HFFc6 (cell line): Measurements from ENCODE around the gene CFAP221. TPM values are rescaled to one million over a fixed set of nuclear protein-coding genes. Genes with fewer than 3 reads are reported as not detected.

Experiments used
- DNase-seq: peaks from one replicate; pipeline ENCODE4 v3.0.0-alpha.2; 2018
- H3K27ac Mint-ChIP-seq: 2 replicates; pipeline ENCODE4 v1.8.0; 2020; ENCODE audit warnings: mild to moderate bottlenecking, mixed read lengths
- H3K27me3 Mint-ChIP-seq: 2 replicates; pipeline ENCODE4 v1.8.0; 2021; ENCODE audit warnings: mild to moderate bottlenecking, moderate library complexity, mixed read lengths; ENCODE audit not compliant: insufficient read depth
- H3K36me3 Mint-ChIP-seq: 2 replicates; pipeline ENCODE4 v1.8.0; 2021; ENCODE audit warnings: low read depth, mixed read lengths
- H3K4me1 Mint-ChIP-seq: 2 replicates; pipeline ENCODE4 v1.8.0; 2020; ENCODE audit warnings: low read depth, mixed read lengths
- H3K4me3 Mint-ChIP-seq: 2 replicates; pipeline ENCODE4 v1.8.0; 2020; ENCODE audit warnings: mild to moderate bottlenecking, moderate library complexity, mixed read lengths
- H3K9me3 Mint-ChIP-seq: 2 replicates; pipeline ENCODE4 v1.8.0; 2020; ENCODE audit warnings: mild to moderate bottlenecking, mixed read lengths
- total RNA-seq, 6 experiments: library from RNA; stranded (reverse); fragmentation: NEBNext Ultra II Directional; extraction: Animal tissue kit (Norgen Biotek cat#: 25700); gene quantifications; 2 replicates in 1 of 6; 3 replicates in 5 of 6; pipeline ENCODE4 v1.2.3, GENCODE V29; 2021
- TF ChIP-seq, protein P1 (sequence below): fragments of 200-600 bp; sonication (generic); IDR thresholded peaks from 2 replicates; pipeline ENCODE4 v1.5.0; 2021; ENCODE audit warnings: antibody characterized with exemption, mild to moderate bottlenecking

Gene CFAP221
- total RNA-seq, 6 experiments from 2014 or later, result not detected

DNA sequence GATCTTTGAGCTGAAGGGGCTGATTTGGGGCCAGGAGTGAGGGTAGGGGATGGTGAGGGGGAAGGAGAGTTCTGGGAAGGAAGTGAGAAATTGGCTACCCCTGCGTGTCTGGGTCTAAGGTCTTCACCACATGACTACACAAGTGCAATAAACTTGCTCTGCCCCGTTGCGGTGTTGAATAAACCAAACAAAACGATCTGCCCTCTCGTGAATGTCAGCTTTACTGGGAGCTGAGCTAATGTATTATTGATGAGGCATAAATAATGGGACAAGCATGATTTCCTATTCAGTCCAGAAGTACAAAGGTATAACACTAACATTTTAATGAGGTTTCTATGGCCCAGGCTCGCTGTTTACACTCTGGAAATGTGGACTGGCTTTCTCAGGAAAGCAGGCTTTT, 8.0 kb upstream of the CFAP221 start:
- H3K36me3 Mint-ChIP-seq, result no peaks in the 10 kb centered on the region
- TF ChIP-seq, protein P1, sequence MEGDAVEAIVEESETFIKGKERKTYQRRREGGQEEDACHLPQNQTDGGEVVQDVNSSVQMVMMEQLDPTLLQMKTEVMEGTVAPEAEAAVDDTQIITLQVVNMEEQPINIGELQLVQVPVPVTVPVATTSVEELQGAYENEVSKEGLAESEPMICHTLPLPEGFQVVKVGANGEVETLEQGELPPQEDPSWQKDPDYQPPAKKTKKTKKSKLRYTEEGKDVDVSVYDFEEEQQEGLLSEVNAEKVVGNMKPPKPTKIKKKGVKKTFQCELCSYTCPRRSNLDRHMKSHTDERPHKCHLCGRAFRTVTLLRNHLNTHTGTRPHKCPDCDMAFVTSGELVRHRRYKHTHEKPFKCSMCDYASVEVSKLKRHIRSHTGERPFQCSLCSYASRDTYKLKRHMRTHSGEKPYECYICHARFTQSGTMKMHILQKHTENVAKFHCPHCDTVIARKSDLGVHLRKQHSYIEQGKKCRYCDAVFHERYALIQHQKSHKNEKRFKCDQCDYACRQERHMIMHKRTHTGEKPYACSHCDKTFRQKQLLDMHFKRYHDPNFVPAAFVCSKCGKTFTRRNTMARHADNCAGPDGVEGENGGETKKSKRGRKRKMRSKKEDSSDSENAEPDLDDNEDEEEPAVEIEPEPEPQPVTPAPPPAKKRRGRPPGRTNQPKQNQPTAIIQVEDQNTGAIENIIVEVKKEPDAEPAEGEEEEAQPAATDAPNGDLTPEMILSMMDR, result no peak
- peaks cover 10% of the 10 kb centered on the region; the same call in 1 of the 2 replicates for H3K9me3 Mint-ChIP-seq
- no peak overlapping the region for H3K27ac Mint-ChIP-seq
- no peak overlapping the region for H3K4me3 Mint-ChIP-seq
- H3K27me3 Mint-ChIP-seq, result peaks cover 7% of the 10 kb centered on the region
- no peaks in the 10 kb centered on the region for H3K4me1 Mint-ChIP-seq
- no peak for DNase-seq

DNA sequence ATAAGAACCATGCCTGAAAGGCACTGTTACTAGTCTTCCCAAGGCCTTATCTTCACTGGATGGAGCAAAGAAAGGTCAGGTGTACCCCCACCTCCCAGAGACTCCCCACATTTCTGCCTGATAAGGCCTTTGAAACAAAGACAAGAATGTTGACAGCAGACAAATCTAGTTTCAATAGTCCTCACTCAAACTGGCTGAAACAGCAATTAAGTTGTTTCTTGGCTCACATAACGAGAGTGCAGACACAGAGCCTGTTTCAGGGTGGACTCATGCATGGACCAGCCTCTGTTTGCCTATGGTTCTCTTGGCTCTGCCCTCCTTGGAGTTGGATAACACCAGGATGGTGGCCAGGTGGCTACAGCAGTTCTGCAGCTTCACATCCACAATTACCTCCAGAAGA, 7.5 kb upstream of the CFAP221 start:
- no peak overlapping the region for H3K4me3 Mint-ChIP-seq
- TF ChIP-seq, protein P1, result no peak
- no peaks in the 10 kb centered on the region for H3K36me3 Mint-ChIP-seq
- H3K27ac Mint-ChIP-seq, result no peak overlapping the region
- peaks cover 7% of the 10 kb centered on the region for H3K27me3 Mint-ChIP-seq
- no peak for DNase-seq
- H3K9me3 Mint-ChIP-seq, result peaks cover 10% of the 10 kb centered on the region; the same call in 1 of the 2 replicates
- no peaks in the 10 kb centered on the region for H3K4me1 Mint-ChIP-seq

DNA sequence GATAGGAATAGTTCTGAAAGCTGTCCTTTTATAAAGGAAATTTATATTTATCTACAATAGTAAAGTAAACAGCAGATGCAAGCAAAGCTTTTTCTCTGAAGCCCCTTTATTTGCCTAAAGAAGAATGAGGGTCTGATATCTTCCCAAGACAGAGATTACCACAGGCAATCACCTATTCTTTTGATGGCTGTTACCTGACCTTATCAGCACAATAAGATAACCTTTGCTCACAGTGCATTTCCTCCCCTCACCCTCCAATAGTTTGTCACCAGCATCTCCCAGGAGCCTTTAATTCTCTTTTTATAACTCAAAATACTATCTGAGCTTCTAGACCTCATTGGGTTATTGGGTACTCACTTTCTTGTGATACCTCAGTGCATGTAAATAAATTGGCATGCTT, 6.5 kb upstream of the CFAP221 start:
- peaks cover 7% of the 10 kb centered on the region for H3K27me3 Mint-ChIP-seq
- TF ChIP-seq, protein P1, result no peak
- no peaks in the 10 kb centered on the region for H3K4me1 Mint-ChIP-seq
- H3K4me3 Mint-ChIP-seq, result no peak overlapping the region
- no peak overlapping the region for H3K27ac Mint-ChIP-seq
- no peaks in the 10 kb centered on the region for H3K36me3 Mint-ChIP-seq
- H3K9me3 Mint-ChIP-seq, result peaks cover 10% of the 10 kb centered on the region; the same call in 1 of the 2 replicates
- no peak for DNase-seq

DNA sequence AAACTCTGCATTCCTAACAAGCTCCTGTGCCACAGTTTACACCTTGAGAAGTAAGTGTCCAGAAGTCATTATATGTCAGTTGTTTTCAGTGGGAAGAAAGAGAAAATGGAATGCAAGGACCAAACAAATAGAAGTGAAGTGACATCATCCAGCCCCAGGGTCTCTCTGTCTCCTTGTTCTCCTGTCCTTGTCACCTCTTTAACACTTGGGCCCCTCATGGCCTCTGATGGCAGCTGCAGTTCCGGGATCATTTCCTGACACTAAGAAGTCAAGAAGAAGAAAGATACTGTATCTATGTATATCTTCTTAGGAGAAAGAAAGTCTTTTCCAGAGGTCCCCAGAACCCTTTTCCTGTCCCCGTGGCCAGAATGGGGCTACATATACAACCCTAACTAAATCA, 2.8 kb upstream of the CFAP221 start:
- Mint-ChIP-seq H3K4me3 (no peak overlapping the region), H3K4me1 (no peaks in the 10 kb centered on the region; the same call in 1 of the 2 replicates), H3K36me3 (no peaks in the 10 kb centered on the region), H3K27ac (no peak overlapping the region), H3K9me3 (no peaks in the 10 kb centered on the region), H3K27me3 (peaks cover 7% of the 10 kb centered on the region)
- TF ChIP-seq, protein P1, result no peak
- DNase-seq, result no peak

DNA sequence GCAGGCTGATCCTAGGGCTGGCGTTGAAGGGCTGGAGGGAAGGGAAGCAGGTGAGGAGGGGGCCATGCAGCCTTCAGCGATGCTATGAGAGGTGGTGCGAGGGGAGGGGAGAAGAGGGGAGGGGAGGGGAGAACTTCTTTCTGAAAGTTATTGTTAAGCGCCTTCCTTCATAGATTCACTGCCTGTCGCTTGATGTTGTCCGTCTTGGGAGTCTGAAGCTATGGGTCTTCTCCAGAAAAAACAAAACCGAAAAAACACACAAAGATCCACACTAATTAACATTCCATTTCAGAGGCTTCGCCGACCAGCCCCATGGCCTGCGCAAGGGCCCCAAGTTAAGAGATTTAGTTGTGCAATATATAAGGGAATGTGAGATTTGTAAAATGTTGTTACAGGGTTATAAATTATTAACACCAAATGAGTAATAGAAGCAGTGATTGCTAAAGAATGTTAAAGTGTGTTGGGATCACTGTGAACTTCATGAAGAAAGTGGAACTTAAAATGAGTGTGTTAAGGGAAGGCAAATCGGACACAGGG, 758 bp downstream of the CFAP221 start:
- H3K36me3 Mint-ChIP-seq, result no peaks in the 10 kb centered on the region
- 0 out of 2 replicates have a peak overlapping the region, but pooled peaks have one; percentile 12 for H3K4me3 Mint-ChIP-seq
- H3K27me3 Mint-ChIP-seq, result peaks cover 6% of the 10 kb centered on the region
- TF ChIP-seq, protein P1, result no peak
- no peaks in the 10 kb centered on the region; the same call in 1 of the 2 replicates for H3K4me1 Mint-ChIP-seq
- no peak for DNase-seq
- H3K27ac Mint-ChIP-seq, result no peak overlapping the region
- no peaks in the 10 kb centered on the region for H3K9me3 Mint-ChIP-seq
